Brain microvascular endothelial cell (primary cell): ENCODE data around the gene ARHGAP10.

Experiments
- DNase-seq: peaks from one replicate; pipeline ENCODE4 v3.0.0-alpha.2; 2020
- H3K27ac ChIP-seq: fragments of 250-450 bp; sonication (Bioruptor Pico); 2 replicates; pipeline ENCODE4 v1.5.1; 2020; ENCODE audit warnings: mild to moderate bottlenecking, moderate library complexity
- H3K27me3 ChIP-seq: fragments of 250-450 bp; sonication (Bioruptor Pico); replicated peaks from 2 replicates; pipeline ENCODE4 v1.5.1; 2020; ENCODE audit warnings: mild to moderate bottlenecking
- H3K36me3 ChIP-seq: fragments of 250-450 bp; sonication (Bioruptor Pico); replicated peaks from 2 replicates; pipeline ENCODE4 v1.5.1; 2020; ENCODE audit warnings: mild to moderate bottlenecking
- H3K4me3 ChIP-seq: 2 replicates; pipeline ENCODE4 v1.5.1; 2011; ENCODE audit warnings: low read depth, mild to moderate bottlenecking, control low read depth, low read length, moderate library complexity
- in situ Hi-C: cut with HindIII; loops from 2 replicates; pipeline ENCODE4 v1.10.0; 2017; ENCODE audit warnings: low sequenced_read_pairs, low pct_ligation_motif_present
- TF ChIP-seq, protein P1 (sequence below): IDR thresholded peaks from 2 replicates; pipeline ENCODE4 v1.5.1; 2011; ENCODE audit warnings: low read depth, mild to moderate bottlenecking, moderate library complexity, low read length, control low read depth, inconsistent platforms; ENCODE audit errors: missing control alignments

The ARHGAP10 gene

DNA sequence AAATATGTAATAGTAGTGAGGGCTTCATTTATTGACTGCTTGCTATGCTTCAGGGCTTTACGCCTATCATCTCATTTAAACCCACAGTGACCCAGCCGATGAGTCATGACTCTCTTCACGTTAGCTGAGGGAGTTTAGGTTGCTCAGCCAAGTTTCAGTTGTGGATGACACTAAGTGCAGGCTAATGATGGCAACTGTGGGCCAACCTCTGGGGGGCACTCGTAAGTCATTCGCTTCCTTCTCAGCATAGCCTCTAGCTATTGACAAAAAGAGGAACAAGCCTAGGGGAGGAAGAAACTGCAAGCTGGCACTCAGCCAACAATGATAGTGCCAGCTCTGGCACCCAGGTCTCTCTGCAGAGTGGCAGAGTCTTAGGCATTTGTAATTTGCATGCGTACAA is 325.0 kb downstream of the ARHGAP10 start:
- Histone ChIP-seq H3K4me3 (no peak overlapping the region), H3K27me3 (no peaks in the 10 kb centered on the region), H3K27ac (no peak overlapping the region), H3K36me3 (no peaks in the 10 kb centered on the region)
- in situ Hi-C loops = no loop called here
- TF ChIP-seq, protein P1, sequence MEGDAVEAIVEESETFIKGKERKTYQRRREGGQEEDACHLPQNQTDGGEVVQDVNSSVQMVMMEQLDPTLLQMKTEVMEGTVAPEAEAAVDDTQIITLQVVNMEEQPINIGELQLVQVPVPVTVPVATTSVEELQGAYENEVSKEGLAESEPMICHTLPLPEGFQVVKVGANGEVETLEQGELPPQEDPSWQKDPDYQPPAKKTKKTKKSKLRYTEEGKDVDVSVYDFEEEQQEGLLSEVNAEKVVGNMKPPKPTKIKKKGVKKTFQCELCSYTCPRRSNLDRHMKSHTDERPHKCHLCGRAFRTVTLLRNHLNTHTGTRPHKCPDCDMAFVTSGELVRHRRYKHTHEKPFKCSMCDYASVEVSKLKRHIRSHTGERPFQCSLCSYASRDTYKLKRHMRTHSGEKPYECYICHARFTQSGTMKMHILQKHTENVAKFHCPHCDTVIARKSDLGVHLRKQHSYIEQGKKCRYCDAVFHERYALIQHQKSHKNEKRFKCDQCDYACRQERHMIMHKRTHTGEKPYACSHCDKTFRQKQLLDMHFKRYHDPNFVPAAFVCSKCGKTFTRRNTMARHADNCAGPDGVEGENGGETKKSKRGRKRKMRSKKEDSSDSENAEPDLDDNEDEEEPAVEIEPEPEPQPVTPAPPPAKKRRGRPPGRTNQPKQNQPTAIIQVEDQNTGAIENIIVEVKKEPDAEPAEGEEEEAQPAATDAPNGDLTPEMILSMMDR = no peak
- DNase-seq = peak; percentile 63

DNA sequence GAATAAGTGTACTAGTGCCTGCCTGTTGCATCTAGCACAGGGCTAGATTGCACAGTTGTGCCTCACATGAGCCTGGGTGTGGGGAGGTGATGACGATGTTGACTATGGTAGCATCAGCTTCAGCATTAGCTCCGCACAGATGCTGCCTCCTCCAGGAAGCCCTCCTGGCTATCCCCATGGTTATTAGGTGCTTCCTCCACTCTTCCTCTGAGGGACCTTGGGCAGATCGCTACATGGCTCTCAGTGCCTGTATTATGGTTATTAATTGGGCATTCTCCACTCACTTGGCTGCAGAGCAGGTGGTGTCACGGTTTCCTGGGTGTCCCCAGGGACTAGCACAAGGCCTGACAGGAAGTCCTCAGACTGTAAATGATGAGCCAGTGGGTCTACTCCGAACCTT is 325.6 kb downstream of the ARHGAP10 start:
- in situ Hi-C loops = no loop called here
- DNase-seq = no peak
- no peaks in the 10 kb centered on the region for H3K36me3 ChIP-seq
- no peaks in the 10 kb centered on the region for H3K27me3 ChIP-seq
- H3K27ac ChIP-seq = no peak overlapping the region
- no peak overlapping the region for H3K4me3 ChIP-seq
- TF ChIP-seq, protein P1 = no peak

- no peak overlapping the region for H3K27ac ChIP-seq
- in situ Hi-C loops = no loop called here
- TF ChIP-seq, protein P1 = no peak
- no peak for DNase-seq
- no peak overlapping the region for H3K4me3 ChIP-seq
- no peaks in the 10 kb centered on the region for H3K27me3 ChIP-seq
- H3K36me3 ChIP-seq = no peaks in the 10 kb centered on the region
These were observed 326.3 kb downstream of the ARHGAP10 start for GRCh38 chr4:148057984-148058859.

GRCh38 chr4:148059617-148060180 is 327.8 kb downstream of the ARHGAP10 start:
- DNase-seq = no peak
- in situ Hi-C loops = no loop called here
- H3K27ac ChIP-seq = no peak overlapping the region
- TF ChIP-seq, protein P1 = no peak
- H3K27me3 ChIP-seq = no peaks in the 10 kb centered on the region
- H3K4me3 ChIP-seq = no peak overlapping the region
- H3K36me3 ChIP-seq = peaks cover 4% of the 10 kb centered on the region

DNA sequence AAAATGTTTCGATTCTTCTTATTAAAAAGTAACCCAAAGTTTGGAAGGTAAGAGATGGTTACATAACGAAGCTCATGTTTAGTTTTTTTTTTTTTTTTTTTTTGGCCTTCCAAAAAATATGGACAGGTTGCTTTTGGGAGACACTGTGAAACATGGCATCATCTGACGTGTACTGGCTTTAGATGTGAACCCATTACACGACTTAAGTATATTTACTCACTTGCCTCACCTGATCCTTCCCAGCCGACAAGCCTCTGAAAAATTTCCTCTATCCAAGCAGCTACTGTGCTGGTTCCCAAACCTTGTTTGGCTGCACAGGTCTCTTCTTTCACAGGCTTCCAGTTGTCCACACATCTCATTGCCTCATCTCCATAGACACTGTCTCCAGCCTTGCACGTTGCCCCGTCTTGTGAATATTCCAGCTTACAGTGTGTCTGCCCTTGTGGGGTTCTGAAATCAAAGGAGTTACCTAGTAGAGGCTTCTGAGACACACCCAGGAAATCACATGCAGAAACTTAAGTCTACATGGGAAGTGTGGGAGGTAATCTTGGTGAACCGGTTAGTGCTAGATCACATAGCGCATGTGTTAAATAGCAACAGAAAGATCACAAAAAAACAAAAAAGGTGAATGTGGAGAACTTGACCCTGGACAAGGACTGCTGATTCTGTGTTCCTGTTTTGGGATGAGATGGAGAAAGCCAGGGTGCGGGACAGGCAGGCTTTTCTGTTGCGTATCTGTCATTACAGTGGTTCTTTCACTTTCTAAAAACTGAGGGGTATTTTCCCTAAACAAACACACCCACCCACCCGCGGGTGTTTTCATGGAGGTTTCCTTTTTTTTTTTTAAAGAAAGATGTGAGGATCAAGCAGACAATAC is 328.6 kb downstream of the ARHGAP10 start:
- no peak overlapping the region for H3K4me3 ChIP-seq
- in situ Hi-C loops = no loop called here

More for the DNA sequence above, 328.6 kb downstream of the ARHGAP10 start:
- Histone ChIP-seq H3K27ac (no peak overlapping the region), H3K36me3 (peaks cover 8% of the 10 kb centered on the region), H3K27me3 (no peaks in the 10 kb centered on the region)
- no peak for DNase-seq
- TF ChIP-seq, protein P1 = no peak
